Endothelial cell (in vitro differentiated cells): Measurements from ENCODE around the gene FBLN2. TPM values are rescaled to one million over a fixed set of nuclear protein-coding genes. Genes with fewer than 3 reads are reported as not detected.

Experiments
- DNase-seq: peaks from one replicate; pipeline ENCODE4 v3.0.0; 2021; ENCODE audit warnings: low spot score
- H3K27ac Mint-ChIP-seq: one replicate; pipeline ENCODE4 v1.8.0; 2021; ENCODE audit warnings: mixed read lengths, inconsistent platforms; ENCODE audit not compliant: unreplicated experiment
- H3K27me3 Mint-ChIP-seq: one replicate; pipeline ENCODE4 v1.8.0; 2021; ENCODE audit warnings: mild to moderate bottlenecking, moderate library complexity, mixed read lengths, inconsistent platforms; ENCODE audit not compliant: unreplicated experiment
- H3K36me3 Mint-ChIP-seq: one replicate; pipeline ENCODE4 v1.8.0; 2021; ENCODE audit warnings: mild to moderate bottlenecking, low read depth, mixed read lengths, inconsistent platforms; ENCODE audit not compliant: unreplicated experiment
- H3K4me1 Mint-ChIP-seq: one replicate; pipeline ENCODE4 v1.8.0; 2021; ENCODE audit warnings: mild to moderate bottlenecking, mixed read lengths, inconsistent platforms; ENCODE audit not compliant: unreplicated experiment
- H3K4me3 Mint-ChIP-seq: one replicate; pipeline ENCODE4 v1.8.0; 2021; ENCODE audit warnings: mild to moderate bottlenecking, mixed read lengths, inconsistent platforms; ENCODE audit not compliant: unreplicated experiment
- H3K9me3 Mint-ChIP-seq: one replicate; pipeline ENCODE4 v1.8.0; 2021; ENCODE audit warnings: mixed read lengths, inconsistent platforms; ENCODE audit not compliant: unreplicated experiment
- total RNA-seq: library from RNA; stranded (reverse); fragmentation: NEBNext Ultra II Directional; extraction: Animal tissue kit (Norgen Biotek cat#: 25700); gene quantifications from one replicate; pipeline ENCODE4 v1.2.1, GENCODE V29; 2021; ENCODE audit not compliant: unreplicated experiment
- TF ChIP-seq, protein P1 (sequence below): fragments of 200-600 bp; sonication (generic); IDR thresholded peaks from one replicate; pipeline ENCODE4 v1.5.0; 2021; ENCODE audit warnings: antibody characterized with exemption; ENCODE audit not compliant: unreplicated experiment

FBLN2 gene
- total RNA-seq, 1 donor from 2014 or later, result 10.5 TPM

DNA sequence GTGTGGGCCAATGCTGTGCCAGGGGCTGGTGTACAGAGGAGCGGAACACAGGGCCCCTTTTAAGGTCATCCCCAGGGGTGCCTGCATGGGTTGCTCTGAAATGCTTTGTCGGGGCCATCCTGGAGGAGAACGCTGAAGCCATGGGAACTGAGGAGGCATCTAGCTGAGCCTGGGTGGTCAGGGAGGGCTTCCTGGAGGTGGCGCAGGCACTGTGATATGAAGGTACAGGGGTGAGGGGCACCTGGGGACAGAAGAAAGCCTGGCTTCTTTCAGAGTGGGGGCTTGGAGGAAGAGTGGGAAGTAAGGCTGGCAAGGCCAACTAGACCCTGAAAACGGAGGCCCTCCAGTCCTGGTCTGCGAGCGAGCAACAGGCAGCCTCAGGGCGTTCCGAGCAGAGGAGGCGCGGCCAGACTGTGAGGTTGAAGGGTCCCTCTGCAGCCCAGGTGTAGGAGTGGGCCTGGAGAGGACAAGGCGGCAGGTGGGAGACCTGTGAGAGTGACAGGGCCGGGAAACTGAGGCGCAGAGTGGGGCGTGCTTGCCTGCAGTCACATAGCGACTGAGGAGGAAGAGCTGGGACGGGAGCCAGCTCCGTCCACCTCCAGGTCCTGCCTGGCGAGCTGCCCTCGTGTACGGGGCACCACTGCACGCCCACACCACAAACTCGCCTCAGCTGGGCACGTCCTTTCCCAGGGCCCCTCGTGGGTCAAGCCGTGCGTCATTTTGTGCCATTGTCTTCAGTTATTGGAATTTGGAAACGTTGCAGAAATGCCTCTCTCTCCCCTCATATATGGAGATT is 4.1 kb downstream of the FBLN2 start:
- TF ChIP-seq, protein P1, sequence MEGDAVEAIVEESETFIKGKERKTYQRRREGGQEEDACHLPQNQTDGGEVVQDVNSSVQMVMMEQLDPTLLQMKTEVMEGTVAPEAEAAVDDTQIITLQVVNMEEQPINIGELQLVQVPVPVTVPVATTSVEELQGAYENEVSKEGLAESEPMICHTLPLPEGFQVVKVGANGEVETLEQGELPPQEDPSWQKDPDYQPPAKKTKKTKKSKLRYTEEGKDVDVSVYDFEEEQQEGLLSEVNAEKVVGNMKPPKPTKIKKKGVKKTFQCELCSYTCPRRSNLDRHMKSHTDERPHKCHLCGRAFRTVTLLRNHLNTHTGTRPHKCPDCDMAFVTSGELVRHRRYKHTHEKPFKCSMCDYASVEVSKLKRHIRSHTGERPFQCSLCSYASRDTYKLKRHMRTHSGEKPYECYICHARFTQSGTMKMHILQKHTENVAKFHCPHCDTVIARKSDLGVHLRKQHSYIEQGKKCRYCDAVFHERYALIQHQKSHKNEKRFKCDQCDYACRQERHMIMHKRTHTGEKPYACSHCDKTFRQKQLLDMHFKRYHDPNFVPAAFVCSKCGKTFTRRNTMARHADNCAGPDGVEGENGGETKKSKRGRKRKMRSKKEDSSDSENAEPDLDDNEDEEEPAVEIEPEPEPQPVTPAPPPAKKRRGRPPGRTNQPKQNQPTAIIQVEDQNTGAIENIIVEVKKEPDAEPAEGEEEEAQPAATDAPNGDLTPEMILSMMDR, result no peak
- Mint-ChIP-seq H3K9me3 (no peaks in the 10 kb centered on the region), H3K4me3 (no peak overlapping the region), H3K36me3 (no peaks in the 10 kb centered on the region), H3K27me3 (peaks cover 21% of the 10 kb centered on the region), H3K27ac (no peak overlapping the region), H3K4me1 (peaks cover 17% of the 10 kb centered on the region)
- no peak for DNase-seq

DNA sequence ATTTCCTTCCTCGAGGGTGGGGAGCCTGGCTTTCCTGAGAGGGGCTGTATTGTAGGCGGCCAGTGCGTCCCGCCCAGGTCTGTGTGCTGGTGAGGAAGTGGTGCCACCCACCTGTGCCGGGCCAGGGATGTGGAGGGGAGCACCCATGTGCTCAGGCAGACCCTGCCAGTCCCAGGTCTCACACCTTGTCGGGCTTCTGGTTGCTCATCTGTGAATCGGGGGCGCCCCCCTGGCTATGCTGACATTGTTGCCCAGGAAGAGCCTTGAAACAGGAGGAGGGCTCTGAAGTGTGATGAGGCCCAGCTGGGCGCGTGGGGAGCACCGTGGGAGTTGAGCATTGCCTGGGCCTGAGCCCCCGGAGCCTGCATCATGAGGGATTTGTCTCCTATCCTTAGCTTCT is 4.8 kb downstream of the FBLN2 start:
- Mint-ChIP-seq H3K27ac (no peak overlapping the region), H3K4me3 (no peak overlapping the region), H3K27me3 (peaks cover 21% of the 10 kb centered on the region), H3K9me3 (no peaks in the 10 kb centered on the region), H3K36me3 (no peaks in the 10 kb centered on the region), H3K4me1 (peaks cover 13% of the 10 kb centered on the region)
- TF ChIP-seq, protein P1, result no peak
- no peak for DNase-seq

DNA sequence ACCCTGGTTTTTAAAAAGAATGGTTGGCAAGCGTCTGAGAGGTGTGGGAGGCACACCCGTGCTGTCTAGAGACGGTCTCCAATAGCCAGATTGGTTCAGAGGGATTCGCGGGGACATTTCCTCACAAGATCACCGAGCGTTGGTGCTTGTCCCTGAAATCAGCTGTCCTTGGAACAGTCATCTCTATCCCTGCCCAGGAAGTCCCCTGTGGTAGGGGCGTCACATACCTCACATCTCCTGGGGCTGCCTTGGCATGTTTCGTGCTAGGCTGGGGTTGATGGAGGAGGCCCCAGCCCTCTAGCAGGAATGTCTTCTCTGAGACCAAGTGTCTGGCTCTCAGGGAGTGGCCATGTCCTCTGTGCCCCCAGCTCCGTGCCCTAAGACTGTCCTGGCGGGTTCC is 6.8 kb downstream of the FBLN2 start:
- peaks cover 21% of the 10 kb centered on the region for H3K27me3 Mint-ChIP-seq
- no peaks in the 10 kb centered on the region for H3K36me3 Mint-ChIP-seq
- peaks cover 9% of the 10 kb centered on the region for H3K4me1 Mint-ChIP-seq
- H3K4me3 Mint-ChIP-seq, result no peak overlapping the region
- H3K9me3 Mint-ChIP-seq, result no peaks in the 10 kb centered on the region
- no peak overlapping the region for H3K27ac Mint-ChIP-seq
- DNase-seq, result no peak
- TF ChIP-seq, protein P1, result no peak

DNA sequence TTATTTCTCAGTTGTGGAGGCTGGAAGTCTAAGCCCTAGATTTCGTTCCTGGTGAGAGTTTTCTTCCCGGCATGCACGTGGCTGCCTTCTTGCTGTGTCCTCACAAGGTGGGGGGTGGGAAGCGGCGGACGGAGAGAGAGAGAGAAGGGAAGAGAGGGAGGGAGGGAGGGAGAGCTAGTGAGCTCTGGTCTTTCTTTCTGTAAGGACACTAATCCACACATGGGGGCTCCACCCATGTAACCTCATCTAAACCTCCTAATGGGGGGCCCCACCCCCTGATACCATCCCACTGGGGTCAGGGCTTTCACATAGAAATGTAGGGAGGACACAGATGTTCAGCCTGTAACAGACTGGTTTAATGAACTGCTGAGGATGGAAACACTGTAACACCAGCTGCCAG is 7.3 kb downstream of the FBLN2 start:
- H3K9me3 Mint-ChIP-seq, result no peaks in the 10 kb centered on the region
- no peak overlapping the region for H3K4me3 Mint-ChIP-seq
- no peak for DNase-seq
- peaks cover 11% of the 10 kb centered on the region for H3K4me1 Mint-ChIP-seq
- TF ChIP-seq, protein P1, result no peak
- H3K27me3 Mint-ChIP-seq, result peaks cover 21% of the 10 kb centered on the region
- no peaks in the 10 kb centered on the region for H3K36me3 Mint-ChIP-seq
- no peak overlapping the region for H3K27ac Mint-ChIP-seq

DNA sequence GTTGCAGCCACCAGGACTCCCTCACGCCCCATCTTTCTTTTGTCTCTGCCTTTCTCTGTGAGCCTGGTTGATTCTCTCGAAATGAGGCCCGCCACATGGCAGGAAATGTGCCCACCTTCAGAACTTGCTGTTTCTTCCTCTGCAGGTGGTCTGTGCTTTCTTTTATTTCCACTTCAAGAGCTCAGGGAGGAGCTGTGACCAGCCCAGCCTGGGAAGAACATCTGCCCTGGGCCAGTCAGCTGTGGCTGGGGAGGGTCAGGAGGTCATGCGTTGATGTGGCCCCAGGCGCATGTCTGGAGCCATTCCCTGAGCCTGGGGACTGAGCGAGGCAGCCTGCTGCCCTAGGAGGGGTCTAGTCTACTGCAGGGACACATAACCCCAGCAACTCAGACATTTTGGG is 8.0 kb downstream of the FBLN2 start:
- TF ChIP-seq, protein P1, result no peak
- Mint-ChIP-seq H3K36me3 (no peaks in the 10 kb centered on the region), H3K9me3 (no peaks in the 10 kb centered on the region), H3K27ac (no peak overlapping the region), H3K4me1 (peaks cover 17% of the 10 kb centered on the region), H3K4me3 (no peak overlapping the region), H3K27me3 (peaks cover 18% of the 10 kb centered on the region)
- no peak for DNase-seq
